H1 (cell line): Measurements from ENCODE around the gene ROS1. TPM values are rescaled to one million over a fixed set of nuclear protein-coding genes. Genes with fewer than 3 reads are reported as not detected.

Source experiments
- JUN ChIP-seq: IDR thresholded peaks from 2 replicates; pipeline ENCODE4 v1.6.1; 2011; ENCODE audit warnings: low read depth, mild to moderate bottlenecking, improper control_type of control experiment, low read length
- polyA plus RNA-seq, 7 experiments: library from polyadenylated mRNA; depleted of rRNA in 3 of 7; stranded (reverse) in 5 of 7; unstranded in 2 of 7; fragments of >200 nt in 5 of 7; fragments of 200-250 nt in 2 of 7; gene quantifications; 1 replicate in 5 of 7; 2 replicates in 1 of 7; 4 replicates in 1 of 7; pipeline versions ENCODE4 v1.2.1 to v1.2.3, GENCODE V29; 2011 to 2013; ENCODE audit warnings: missing spikeins in 2 of 7, mixed read lengths in 2 of 7
- total RNA-seq: library from RNA; stranded (reverse); fragmentation: NEBNext Ultra II Directional; extraction: Animal tissue kit (Norgen Biotek cat#: 25700); gene quantifications from 2 replicates; pipeline ENCODE4 v1.2.1, GENCODE V29; 2021
- TF ChIP-seq, protein P1 (sequence below): fragments of 300-600 bp; sonication (generic); IDR thresholded peaks from 2 replicates; pipeline ENCODE4 v1.7.1; 2012; ENCODE audit warnings: low read length, moderate library complexity, mild to moderate bottlenecking, inconsistent platforms; ENCODE audit not compliant: insufficient replicate concordance

ROS1 gene
- total and polyA plus RNA-seq, 2 of the 8 experiments (the other 6 are each of a cell fraction or from before 2014, with no cell fraction given): not detected

DNA sequence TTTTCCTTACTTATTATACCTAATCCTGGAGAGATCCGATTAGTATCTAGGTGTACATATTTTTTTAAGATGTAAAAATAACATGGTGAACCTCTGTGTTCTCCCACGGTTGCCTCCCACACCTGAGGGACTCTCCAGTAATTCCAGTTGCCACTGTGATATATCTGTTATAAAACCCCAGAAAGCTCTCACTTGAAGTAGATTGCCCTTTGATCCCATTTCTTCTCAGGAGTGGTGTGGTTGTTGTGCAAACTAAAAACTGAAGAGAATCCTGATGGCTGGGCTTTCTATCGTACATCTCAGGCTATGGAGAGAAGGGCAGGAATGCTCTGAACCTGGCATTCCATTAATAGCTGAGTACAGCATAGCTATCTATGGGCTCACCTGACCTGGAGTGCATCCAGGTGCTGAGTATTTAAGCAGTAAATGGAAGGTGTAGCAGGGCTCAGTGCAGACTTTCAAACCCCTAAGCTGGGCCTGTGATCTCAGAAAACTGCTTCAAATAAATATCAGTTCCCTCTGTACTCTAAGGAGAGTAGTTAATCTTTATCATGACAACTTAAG, 119.4 kb downstream of the ROS1 start (continued):
- TF ChIP-seq, protein P1, sequence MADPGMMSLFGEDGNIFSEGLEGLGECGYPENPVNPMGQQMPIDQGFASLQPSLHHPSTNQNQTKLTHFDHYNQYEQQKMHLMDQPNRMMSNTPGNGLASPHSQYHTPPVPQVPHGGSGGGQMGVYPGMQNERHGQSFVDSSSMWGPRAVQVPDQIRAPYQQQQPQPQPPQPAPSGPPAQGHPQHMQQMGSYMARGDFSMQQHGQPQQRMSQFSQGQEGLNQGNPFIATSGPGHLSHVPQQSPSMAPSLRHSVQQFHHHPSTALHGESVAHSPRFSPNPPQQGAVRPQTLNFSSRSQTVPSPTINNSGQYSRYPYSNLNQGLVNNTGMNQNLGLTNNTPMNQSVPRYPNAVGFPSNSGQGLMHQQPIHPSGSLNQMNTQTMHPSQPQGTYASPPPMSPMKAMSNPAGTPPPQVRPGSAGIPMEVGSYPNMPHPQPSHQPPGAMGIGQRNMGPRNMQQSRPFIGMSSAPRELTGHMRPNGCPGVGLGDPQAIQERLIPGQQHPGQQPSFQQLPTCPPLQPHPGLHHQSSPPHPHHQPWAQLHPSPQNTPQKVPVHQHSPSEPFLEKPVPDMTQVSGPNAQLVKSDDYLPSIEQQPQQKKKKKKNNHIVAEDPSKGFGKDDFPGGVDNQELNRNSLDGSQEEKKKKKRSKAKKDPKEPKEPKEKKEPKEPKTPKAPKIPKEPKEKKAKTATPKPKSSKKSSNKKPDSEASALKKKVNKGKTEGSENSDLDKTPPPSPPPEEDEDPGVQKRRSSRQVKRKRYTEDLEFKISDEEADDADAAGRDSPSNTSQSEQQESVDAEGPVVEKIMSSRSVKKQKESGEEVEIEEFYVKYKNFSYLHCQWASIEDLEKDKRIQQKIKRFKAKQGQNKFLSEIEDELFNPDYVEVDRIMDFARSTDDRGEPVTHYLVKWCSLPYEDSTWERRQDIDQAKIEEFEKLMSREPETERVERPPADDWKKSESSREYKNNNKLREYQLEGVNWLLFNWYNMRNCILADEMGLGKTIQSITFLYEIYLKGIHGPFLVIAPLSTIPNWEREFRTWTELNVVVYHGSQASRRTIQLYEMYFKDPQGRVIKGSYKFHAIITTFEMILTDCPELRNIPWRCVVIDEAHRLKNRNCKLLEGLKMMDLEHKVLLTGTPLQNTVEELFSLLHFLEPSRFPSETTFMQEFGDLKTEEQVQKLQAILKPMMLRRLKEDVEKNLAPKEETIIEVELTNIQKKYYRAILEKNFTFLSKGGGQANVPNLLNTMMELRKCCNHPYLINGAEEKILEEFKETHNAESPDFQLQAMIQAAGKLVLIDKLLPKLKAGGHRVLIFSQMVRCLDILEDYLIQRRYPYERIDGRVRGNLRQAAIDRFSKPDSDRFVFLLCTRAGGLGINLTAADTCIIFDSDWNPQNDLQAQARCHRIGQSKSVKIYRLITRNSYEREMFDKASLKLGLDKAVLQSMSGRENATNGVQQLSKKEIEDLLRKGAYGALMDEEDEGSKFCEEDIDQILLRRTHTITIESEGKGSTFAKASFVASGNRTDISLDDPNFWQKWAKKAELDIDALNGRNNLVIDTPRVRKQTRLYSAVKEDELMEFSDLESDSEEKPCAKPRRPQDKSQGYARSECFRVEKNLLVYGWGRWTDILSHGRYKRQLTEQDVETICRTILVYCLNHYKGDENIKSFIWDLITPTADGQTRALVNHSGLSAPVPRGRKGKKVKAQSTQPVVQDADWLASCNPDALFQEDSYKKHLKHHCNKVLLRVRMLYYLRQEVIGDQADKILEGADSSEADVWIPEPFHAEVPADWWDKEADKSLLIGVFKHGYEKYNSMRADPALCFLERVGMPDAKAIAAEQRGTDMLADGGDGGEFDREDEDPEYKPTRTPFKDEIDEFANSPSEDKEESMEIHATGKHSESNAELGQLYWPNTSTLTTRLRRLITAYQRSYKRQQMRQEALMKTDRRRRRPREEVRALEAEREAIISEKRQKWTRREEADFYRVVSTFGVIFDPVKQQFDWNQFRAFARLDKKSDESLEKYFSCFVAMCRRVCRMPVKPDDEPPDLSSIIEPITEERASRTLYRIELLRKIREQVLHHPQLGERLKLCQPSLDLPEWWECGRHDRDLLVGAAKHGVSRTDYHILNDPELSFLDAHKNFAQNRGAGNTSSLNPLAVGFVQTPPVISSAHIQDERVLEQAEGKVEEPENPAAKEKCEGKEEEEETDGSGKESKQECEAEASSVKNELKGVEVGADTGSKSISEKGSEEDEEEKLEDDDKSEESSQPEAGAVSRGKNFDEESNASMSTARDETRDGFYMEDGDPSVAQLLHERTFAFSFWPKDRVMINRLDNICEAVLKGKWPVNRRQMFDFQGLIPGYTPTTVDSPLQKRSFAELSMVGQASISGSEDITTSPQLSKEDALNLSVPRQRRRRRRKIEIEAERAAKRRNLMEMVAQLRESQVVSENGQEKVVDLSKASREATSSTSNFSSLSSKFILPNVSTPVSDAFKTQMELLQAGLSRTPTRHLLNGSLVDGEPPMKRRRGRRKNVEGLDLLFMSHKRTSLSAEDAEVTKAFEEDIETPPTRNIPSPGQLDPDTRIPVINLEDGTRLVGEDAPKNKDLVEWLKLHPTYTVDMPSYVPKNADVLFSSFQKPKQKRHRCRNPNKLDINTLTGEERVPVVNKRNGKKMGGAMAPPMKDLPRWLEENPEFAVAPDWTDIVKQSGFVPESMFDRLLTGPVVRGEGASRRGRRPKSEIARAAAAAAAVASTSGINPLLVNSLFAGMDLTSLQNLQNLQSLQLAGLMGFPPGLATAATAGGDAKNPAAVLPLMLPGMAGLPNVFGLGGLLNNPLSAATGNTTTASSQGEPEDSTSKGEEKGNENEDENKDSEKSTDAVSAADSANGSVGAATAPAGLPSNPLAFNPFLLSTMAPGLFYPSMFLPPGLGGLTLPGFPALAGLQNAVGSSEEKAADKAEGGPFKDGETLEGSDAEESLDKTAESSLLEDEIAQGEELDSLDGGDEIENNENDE: no peak
- no peak for TF ChIP-seq JUN
